Activated gamma-delta T cell treated with Interleukin-2 at 50 U/mL for 16 hours (primary cell): ENCODE results near the gene UXS1.
A peak's percentile ranks its signal among the peaks of the same experiment; 100 is the strongest.

Experiments used
- DNase-seq: peaks from one replicate; pipeline ENCODE4 v3.0.0-alpha.2; 2020

UXS1 gene

DNA sequence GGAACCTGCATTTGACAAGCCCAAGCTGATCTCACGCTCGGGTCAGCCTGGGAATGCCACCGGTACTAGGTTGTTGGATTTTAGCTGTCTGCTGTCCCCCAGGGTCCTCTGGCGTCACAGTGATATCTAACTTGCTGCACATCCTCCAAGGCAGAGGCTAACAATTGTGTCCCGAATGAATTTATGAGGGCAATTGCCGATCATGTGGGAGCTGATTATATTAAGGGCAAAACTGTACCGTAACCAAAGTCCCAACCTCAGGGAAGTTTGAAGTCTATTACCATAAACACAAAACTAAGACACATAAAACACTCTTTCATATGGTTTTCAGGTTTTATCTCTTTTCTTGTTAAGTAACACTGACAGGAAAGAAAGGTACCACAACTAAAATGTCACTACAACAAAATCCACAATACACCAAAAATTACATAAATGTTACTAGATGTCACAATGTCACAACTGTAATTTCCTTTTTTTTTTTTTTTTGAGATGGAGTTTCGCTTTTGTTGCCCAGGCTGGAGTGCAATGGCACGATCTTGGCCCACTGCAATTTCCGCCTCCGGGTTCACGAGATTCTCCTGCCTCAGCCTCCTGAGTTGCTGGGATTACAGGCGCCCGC, 6.7 kb downstream of the UXS1 start:
- no peak for DNase-seq

DNA sequence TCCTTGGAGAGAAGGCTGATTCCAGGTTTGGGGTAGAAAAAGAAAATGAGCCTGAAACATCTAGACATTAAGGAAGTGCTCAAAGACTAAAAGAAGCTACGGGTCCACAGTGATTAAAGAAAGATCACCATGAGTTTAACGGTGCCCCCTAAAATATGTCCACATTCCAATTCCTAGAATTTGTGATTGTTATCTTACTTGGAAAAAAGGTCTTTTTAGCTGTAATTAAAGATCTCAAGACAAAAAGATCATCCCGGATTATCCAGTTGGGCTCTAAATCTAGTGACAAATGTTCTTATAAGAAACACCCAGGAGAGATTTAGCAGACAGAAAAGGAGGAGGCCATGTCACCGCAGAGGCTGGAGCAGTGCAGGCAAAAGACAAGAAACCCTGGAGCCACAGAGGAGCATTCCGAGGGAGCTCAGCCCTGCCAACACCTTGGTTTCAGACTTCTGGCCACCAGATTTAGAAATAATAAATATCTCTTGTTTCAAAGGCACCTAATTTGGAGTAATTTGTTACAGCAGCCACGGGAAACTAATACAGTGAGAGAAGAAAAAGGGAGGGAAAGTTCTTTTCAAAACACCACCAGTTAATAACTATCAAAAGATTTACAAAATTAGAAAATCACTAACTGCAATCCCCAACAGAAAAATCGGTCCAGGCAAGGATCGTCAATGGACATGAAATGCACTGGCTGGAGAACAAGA, 8.5 kb downstream of the UXS1 start:
- no peak for DNase-seq

DNA sequence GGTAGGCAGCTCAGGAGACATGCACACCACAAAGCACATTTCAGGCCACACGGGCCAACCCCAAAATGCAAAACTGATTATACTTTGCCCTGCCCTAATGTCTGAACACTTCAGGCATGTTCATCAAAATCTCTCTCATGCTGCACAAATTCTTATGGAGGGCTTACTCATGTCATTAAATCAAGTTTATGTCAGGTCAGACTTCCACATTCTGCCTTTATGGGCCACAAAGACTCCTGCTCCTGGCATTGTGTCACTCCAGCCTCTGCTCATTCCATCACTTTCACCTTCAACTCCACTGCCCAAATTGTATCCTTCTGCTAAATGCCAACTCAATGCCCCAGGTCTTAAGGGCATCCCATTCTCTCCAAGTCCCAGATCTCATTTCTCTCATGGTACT, 9.2 kb downstream of the UXS1 start:
- no peak for DNase-seq

DNA sequence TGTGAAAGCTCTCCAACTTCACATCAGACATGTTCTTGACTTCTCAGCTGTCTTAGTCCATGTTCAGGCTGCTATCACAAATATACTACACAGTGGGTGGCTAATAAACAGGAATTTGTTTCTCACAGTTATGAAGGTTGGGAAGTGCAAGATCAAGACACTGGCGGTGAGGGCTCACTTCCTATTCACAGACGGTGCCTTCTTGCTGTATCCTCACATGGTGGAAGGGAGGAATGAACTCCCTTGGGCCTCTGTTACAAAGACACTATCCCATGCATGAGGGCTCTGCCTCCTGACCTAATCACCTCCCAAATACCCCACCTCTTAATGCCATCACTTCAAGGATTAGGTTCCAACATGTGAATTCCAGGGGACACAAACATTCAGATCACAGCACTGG, 9.7 kb downstream of the UXS1 start:
- no peak for DNase-seq

DNA sequence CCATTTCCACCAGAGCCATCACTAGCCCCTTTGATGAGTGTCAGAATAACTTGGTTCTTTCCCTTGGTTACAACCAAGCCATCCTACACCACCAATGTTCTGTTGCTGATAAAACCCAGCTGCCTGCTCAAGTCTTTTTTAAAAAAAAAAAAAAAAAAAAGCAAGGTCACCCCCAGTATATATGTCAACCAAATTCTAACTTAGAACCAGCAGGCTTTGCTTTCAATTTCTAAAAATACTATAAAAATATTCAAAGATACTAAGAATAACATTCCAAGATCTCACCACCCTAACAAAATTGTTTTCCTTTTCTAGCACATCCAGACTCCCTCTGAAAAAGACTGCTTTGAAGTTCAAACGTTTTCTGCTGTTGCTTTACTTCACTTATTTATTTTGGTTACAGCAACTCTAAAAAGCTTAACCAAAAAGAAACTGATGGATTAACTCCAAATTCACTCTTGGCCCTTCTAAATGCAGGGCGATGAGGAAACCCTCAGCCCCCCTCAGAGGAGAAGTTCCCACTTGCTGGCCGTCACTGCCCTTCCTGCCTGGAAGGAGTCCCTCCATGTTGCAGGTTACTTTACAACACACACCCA, 10.9 kb downstream of the UXS1 start:
- DNase-seq: no peak

DNA sequence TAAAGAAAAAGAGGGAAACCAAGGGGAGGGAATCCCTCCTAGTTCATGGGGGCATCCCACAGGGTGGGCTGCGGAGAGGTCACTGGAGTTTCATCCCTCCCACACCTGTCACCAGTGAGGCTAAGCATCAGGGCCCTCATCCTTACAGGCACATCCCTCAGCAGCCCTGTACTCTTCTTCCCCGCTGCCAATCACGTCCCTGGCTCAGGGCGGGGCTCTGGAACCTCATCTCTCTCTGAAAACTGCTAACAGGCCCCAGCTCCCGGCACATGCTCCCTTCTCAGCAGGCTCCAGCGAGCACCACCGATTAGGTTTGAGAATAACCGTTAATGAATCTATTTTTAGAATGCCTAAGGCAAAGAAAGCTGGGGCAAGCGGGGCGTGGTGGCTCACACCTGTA, 13.0 kb downstream of the UXS1 start:
- DNase-seq: no peak

DNA sequence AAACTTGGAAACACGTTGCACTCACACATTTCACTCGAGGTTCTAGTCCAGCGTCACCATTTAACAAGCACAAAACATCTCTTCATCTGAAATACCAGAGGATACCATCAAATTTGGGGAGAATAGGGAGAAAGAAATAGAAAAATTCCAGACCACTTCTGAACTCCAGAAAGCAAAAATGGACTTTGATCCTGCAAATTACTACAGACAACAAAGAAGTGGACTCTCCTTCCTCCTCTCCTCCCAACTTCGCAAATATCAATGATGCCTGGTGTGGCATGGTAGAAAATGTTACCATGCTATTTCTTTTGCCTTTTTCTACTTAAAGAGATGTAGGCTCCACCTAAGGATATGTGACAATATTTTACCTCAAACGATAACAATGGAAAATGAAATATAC, 13.5 kb downstream of the UXS1 start:
- DNase-seq: no peak

DNA sequence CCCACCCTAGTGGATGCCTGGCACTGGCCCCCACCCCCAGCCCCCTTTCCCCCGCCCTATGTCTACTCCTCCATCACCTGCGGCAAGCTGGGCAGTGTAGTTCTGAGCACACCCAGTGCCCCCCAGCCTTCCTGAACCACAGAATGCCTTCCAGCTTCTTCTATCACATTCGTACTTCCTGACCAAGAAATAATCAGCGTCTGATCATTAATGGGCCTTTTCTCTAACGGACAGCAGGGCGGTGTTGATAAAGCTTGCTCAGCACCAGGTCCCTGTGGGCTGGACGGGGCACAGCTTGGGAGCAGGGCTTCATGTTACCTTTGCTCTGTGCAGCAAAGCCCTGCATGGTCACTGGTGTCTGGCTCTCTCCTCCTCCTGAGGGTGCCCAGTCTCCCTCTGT, 15.4 kb downstream of the UXS1 start:
- DNase-seq: no peak

DNA sequence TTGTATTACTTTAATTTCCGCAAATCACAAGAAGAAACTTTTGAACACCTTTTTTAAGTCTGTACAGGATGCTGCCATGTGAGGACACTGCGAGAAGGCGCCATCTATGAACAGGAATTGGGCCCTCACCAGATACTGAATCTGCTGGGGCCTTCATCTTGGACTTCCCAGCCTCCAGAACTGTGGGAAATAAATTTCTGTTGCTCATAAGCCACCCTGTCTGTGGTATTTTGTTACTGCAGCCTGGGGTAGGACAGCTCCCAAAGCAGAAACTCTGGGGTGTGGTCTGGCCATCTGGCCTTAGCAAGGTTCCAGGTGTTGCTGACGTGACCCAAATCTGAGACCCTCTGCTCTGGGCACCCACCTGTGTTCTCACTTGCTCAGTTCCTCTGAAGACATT, 16.5 kb downstream of the UXS1 start:
- DNase-seq: no peak

DNA sequence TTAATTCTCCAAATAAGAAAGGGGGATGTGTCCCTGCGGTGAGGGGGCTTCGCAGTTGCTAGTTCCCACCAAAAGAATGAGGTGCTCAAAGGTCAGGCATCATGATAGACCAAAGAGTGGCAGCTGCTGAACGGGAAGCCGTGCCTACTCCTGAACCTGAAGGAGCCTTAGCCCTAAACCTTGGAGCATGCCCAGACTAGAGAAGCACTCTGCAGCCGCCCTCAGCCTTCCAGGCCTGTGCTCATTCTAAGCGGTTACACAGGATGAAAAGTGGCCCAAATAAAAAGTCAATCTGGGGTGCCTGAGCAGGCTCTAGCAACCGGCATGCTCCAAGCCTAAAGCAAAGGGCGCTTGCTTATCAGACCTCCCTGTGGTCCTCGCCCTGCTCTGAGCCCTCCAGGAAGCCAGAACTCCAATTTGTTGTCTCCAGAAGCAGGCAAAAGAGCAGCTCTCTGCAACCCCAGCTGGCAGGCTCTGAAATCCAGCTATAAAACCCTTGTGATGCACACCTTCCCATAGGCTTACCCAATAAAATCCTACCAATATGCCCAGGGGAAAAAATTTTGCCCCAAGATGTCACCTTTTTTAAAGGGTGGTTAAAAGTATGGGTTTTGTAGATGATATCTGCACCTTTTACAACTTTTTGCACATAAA, 17.5 kb downstream of the UXS1 start:
- DNase-seq: no peak

DNA sequence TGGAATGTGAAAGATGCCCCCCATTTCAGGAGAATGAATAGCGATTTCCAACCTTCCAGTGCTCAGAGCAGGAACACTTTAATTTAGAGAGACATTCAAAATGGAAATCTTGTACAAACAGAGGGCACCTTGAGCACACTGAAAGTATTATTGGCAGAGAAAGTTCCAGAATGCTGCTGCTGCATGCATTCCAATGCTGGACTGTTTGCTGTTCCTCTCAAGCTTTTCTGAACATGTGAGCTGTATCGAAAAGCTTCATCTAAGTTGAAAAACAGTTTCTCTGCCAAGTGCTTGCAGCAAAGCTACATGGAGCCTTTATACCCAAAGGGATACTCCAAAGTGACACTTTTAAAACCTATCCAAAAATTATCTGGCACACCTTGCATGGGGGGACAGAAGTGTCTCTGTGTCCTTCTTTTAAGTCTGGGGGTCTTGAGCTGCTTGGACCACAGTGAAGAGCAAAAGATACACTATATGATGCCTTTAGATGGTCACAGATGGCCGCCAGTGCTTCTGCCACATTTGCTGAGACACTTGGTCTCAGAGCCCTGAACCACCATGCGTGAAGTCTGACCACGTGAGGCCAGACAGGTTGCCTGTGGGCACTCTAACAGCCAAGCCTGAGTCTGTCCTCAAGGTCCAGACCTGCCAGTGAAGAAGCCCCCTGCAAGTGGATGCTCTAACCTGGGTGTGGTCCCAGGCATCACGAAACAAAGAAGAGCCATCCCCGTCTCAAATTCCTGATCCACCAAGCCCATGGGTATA, 18.8 kb downstream of the UXS1 start:
- DNase-seq: no peak

DNA sequence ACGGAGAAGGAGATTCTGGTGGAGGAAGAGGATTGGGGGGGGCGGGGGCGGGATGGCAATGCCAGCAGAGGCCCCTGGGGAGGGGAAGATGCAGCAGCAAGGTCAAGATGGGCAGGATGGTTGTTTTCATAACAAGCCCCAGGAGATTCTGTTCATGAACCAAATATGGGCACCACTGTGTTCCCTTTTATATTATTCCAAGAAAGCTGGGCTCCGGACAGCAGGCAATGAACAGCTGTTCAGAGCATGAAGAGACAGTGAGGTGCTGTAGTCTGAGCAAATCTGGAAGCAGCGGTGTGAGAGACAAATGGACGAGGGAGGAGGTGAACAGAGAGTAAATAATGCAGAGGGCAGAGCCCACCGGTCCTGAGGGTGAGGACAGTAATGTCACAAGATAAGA, 20.0 kb downstream of the UXS1 start:
- DNase-seq: no peak

DNA sequence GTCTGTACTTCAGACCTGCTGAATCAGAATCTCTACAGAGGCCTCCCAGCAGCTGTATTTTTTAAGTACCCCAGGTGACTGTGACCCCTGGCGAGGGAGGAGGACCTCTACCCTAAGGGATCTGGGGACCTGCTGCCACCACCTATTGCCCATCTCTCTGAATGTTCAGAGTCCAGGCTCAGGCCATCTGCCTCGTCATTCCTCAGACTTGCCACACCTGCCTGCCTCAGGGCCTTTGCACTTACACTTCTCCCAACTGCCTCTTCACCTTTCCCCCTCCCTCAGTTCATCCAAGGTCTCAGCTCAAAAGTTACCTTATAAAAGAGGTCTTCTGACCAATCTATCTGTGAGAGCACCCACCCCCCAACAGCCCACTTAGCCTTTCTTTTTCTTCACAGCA, 21.5 kb downstream of the UXS1 start:
- DNase-seq: no peak

DNA sequence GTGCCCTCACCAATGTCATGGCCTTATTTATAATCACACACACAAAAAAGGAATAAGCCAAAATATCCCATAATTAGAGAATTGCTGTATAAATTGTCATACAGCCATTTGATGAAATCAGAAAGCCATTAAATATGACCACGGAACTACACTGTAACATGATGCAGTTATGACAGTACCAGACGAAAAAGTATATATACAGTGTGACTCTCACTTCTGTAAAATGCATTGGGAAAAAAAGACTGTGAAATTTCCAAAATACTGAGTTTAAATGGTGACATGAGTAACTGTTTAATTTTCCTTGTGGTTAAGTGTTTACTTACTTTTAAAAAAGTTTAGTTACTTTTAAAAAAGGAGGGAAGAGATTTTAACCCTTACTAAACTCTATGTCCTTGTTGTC, 25.4 kb downstream of the UXS1 start:
- DNase-seq: no peak

DNA sequence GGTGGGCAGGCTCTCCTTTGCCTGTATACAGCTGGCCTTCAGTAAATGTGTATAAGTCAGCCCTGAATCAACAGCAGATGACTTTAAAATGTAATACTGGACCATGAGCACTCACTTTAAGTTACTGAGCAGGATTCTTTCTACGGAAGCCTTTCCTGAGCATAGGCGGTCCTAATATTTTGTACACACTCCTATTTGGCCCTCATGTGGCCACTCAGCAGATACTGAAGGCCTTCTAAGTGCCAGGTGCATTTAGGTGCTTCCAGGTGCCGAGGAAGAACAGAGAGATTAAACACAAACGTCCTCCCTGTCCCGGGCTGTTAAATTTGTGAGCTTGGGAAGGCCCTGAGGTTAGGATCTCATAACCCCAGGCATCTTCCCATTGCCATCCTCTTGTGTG, 27.0 kb downstream of the UXS1 start:
- no peak for DNase-seq

DNA sequence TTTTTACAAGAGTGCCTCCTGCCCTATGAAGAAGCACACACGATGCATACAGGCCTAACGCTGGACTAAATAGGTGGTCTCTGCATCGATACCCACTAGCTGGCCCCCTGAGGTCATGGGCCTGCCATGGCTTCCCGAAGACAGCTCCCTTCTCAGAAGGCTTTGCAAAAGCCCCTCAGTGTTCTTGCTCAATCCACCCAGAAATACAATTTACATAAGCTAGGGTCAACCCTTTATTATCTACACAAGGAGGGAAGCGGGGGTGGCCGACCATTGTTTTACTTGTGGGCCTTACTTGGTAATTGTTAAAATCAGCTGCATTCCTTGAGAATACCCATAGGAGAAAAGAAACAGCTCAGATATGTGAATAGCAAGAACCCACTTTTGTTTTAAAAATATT, 28.5 kb downstream of the UXS1 start:
- DNase-seq: no peak

DNA sequence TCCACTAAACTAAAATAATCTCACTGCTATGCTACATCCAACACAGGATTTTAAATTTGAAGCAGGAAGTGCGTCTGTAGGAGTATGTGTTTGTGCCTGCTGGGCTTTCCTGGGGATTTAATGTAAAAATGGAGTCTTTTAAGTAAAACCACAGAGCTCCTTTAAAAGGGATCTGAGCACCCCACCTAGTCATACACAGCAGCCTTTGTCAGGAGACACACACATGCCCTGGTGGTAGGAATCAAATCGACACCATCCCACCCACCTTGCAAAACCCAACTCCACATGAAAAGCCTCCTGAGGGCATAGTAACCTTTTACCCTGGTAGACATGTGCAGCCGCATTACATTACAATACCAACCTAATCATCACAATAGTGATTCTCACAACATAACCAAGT, 29.1 kb downstream of the UXS1 start:
- no peak for DNase-seq

DNA sequence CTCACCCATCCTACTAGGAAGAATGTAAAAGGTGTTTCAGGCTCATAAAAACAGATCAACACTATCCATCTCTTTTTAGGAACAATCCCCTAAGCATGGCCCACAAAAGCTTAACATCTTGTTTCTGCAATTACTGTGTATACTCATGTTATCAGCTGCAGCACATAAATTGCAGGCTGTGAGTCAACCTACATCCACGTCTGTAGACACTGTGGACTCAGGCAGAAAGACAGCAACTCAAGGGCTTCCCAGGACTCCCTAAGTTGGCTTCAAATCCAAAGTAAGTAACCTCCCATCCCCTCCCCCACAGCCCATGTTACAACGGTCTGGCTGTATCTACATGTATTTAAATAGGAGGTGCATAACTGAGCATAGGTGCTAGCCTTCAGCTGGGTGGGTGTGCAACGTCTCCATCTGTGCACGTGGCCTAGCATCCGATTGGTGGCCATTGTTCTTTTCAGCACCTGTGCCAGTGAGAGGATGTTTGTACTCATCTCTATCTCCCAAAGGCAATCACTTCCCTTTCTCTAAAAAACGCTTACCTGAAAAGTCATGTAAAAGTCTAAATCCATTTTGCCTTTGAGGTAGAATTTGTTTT, 30.1 kb downstream of the UXS1 start:
- DNase-seq: no peak

DNA sequence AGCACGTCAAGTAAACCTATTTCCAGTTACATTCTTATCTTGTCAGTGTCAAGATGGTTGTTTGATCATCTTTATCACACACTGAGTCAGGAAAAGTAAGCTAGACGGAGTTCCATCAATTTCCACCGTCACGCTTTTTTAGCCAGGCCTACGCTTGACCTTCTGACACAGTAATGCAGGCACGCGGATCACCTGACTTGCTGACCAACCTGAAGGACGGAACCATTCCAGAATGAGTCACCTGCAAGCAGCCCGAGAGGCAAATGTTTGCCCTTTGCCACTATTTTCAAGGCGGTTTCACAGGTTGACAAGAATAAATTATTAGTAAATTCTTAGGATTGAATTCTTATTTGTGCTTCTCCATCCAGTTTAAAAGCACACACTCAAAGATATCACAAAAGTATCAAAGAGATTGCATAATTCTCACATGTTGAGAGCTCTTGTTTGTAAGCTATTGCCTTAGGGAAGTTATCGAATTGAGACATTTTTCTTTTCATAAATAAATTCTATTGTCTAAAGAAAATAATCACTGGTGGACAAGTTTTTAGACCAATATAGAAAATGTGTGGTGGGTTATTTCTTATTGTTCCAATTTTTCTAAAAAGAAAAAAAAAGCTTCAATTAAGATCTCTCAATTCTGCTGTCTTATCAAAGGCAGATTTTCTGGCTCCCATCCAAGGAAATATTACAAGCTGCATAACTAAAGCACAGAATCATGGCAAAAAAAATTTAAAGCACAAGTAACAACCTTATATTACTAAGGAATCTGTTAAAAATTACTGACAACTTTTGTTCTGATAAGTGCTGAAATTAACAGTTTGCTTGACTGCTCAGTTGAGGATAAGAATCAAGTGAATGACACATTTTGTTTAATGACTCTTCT, 31.9 kb downstream of the UXS1 start:
- no peak for DNase-seq

DNA sequence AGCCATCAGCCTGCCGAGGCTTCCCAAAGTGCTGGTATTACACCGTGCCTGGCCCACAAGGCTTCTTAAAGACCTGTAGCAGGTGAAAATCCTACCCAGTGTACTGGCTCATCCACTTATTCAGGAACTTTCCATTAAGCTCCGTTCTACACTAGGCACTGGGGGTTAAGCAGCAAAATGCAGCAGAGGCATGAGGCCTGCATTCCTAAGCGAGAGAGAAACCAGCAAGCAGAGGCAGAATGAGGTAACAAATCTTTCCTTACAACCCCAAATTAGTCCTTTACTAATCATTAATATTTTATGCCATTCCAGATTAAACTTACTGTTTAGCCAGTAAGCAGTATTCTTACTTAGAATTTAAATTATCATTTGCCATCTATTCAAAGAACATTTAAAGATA, 32.8 kb downstream of the UXS1 start:
- no peak for DNase-seq

DNA sequence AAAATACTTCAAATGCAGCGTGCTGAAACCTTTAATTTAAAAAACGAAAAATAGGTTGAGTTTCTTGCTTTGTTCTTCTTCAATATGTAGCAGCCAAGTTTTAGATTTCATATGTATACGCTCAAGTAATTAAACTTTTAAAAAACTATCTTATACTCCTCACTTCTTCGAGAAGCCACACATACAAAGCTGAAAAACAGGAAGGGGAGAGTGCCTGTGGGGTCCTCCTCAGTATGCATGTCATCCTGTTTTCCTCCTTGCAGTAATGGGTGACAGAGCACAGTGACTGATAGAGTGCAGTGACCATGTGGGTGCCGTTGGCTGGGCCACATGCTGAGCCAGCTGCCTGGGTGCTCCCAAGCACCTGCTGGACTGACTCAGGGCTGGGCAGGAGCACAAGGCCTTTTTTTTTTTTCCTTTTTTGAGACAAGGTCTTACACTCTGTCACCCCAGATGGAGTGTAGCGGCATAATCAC, 33.3 kb downstream of the UXS1 start:
- peak; percentile 42 for DNase-seq
